ENCODE data around the gene ALPI.

GRCh38 chr2:232438091-232438490, 17.9 kb upstream of the ALPI start:
- no peak for TF ChIP-seq CTCF (IDR thresholded peaks at IDR 0.05 in 8 of 11, conservative IDR thresholded peaks at IDR 0.05 in 3 of 11)
- no peak for TF ChIP-seq POLR2AphosphoS5 (IDR thresholded peaks at IDR 0.05)
- TF ChIP-seq POLR2A (IDR thresholded peaks at IDR 0.05), result no peak
